Superior temporal gyrus (tissue), 1 donor: ENCODE data around the gene AURKAIP1.

Experiments used
- DNase-seq: peaks from one replicate; pipeline ENCODE4 v3.0.0-alpha.2; 2016; ENCODE audit errors: extremely low spot score

Gene AURKAIP1

GRCh38 chr1:1333551-1334241 is 41.3 kb downstream of the AURKAIP1 start:
- DNase-seq: no peak

GRCh38 chr1:1332774-1333480 is 42.1 kb downstream of the AURKAIP1 start:
- no peak for DNase-seq

GRCh38 chr1:1332031-1332755 is 42.8 kb downstream of the AURKAIP1 start:
- DNase-seq: no peak

- DNase-seq: no peak
Measured at GRCh38 chr1:1331068-1331965, 43.7 kb downstream of the AURKAIP1 start, which contains the start of gene TAS1R3. Gene TAS1R3 (plus strand): TSS chr1:1331280. CDS start chr1:1331346, 66 bp downstream.

- DNase-seq: no peak
Measured at GRCh38 chr1:1330366-1331067, 44.5 kb downstream of the AURKAIP1 start.

- no peak for DNase-seq
Measured at GRCh38 chr1:1329304-1330210, 45.5 kb downstream of the AURKAIP1 start.

GRCh38 chr1:1328254-1328653 is 46.8 kb downstream of the AURKAIP1 start:
- no peak for DNase-seq

- no peak for DNase-seq
Measured at GRCh38 chr1:1327291-1327690, 47.7 kb downstream of the AURKAIP1 start.

GRCh38 chr1:1326075-1326605 is 48.9 kb downstream of the AURKAIP1 start:
- no peak for DNase-seq

GRCh38 chr1:1325288-1326074 is 49.5 kb downstream of the AURKAIP1 start:
- no peak for DNase-seq

- DNase-seq: peak; percentile 90
Measured at GRCh38 chr1:1324524-1325287, 50.3 kb downstream of the AURKAIP1 start, which contains the start of the genes CPTP and INTS11. Gene CPTP (plus strand): TSS chr1:1324802. CDS start chr1:1326911, 2,109 bp downstream. Gene INTS11 (minus strand): TSS chr1:1324660. CDS start chr1:1324608, 52 bp downstream.

- no peak for DNase-seq
Measured at GRCh38 chr1:1324084-1324523, 50.9 kb downstream of the AURKAIP1 start.
